Measurements from ENCODE around the gene AGPS.

DNA sequence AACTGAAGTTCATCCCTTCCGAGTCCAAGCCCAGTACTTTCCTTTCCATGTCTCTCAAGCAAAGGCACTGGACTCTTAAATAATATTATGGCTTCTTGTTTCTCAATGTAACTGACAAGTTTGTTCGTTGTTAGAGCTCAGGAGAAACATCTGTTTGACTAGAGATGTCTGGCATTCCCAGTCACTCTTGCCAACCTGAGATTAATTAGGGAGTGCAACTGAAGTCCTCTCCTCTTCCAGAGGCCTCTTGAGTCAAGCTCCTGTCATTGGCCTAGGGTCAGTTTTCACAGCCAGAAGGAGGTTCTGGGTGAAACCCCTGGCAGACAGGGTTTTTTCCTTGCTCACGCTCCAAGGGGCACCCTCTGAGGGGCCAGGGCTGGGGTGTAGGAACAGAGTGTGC lies 196.1 kb downstream of the AGPS start:
- TF ChIP-seq, protein P1, sequence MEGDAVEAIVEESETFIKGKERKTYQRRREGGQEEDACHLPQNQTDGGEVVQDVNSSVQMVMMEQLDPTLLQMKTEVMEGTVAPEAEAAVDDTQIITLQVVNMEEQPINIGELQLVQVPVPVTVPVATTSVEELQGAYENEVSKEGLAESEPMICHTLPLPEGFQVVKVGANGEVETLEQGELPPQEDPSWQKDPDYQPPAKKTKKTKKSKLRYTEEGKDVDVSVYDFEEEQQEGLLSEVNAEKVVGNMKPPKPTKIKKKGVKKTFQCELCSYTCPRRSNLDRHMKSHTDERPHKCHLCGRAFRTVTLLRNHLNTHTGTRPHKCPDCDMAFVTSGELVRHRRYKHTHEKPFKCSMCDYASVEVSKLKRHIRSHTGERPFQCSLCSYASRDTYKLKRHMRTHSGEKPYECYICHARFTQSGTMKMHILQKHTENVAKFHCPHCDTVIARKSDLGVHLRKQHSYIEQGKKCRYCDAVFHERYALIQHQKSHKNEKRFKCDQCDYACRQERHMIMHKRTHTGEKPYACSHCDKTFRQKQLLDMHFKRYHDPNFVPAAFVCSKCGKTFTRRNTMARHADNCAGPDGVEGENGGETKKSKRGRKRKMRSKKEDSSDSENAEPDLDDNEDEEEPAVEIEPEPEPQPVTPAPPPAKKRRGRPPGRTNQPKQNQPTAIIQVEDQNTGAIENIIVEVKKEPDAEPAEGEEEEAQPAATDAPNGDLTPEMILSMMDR (conservative IDR thresholded peaks at IDR 0.05): no peak
- TF ChIP-seq EZH2 (IDR thresholded peaks at IDR 0.05; ENCODE audit: low read depth): no peak

Data from PC-9 (cell line).